ENCODE measurements around the gene BTG4. TPM values are rescaled to one million over a fixed set of nuclear protein-coding genes. Genes with fewer than 3 reads are reported as not detected.

Gene BTG4
- total and polyA plus RNA-seq, 2 of the 8 experiments (the other 6 are each of a cell fraction or from before 2014, with no cell fraction given): 0.06 TPM; not detected in 1

DNA sequence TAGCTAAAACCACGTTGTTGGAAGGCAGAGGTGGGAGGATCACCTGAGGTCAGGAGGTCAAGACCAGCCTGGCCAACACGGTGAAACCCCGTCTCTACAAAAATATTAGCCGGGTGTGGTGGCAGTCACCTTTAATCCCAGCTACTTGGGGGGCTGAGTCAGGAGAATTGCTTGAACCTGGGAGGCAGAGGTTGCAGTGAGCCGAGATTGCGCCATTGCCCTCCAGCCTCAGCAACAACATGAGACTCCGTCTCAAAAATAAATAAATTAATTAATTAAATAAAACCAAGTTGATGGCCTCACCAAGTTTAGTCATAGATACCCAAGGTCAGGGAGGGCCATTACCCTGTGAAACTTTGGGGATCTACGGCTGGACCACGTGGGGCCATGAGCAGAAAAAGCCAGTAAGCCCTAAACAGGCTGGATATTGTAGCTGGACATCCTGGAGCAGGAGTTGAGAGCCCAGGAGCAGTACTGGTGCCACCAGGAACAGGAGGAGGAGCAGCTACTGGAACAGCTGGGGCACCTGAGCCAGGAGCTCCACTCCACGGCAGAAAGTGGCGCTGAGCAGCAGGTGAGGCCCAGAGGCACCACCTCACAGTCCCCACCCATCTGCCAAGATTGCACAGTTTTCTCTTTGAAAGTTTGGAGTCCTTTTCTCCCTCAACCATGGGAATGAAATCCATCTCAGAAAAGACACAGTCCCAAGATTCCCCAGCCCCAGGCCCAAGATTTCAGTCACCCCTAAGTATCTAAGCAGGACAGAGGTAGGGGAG lies 50.5 kb downstream of the BTG4 start:
- Histone ChIP-seq H2BK20ac (ENCODE audit: low read length) (no peak overlapping the region), H4K91ac (replicated peaks; ENCODE audit: insufficient read length, low read length) (no peak overlapping the region), H3K23me2 (ENCODE audit: low read depth, low read length) (no peaks in the 10 kb centered on the region), H3K27ac (ENCODE audit: low read depth, low read length) (no peak overlapping the region), H3K79me1 (ENCODE audit: low read depth, low read length) (no peaks in the 10 kb centered on the region), H3K18ac (ENCODE audit: extremely low read depth, low read length) (no peak overlapping the region), H2BK5ac (ENCODE audit: low read depth, low read length) (no peak overlapping the region), H2BK15ac (ENCODE audit: low read length) (no peak overlapping the region), H2AK5ac (ENCODE audit: low read depth, low read length) (no peak overlapping the region), H3K23ac (ENCODE audit: insufficient read length) (no peak overlapping the region), H3K9me3 (ENCODE audit: insufficient read depth in 2 of 2, low read depth in 1 of 2, low read length in 1 of 2) (no peaks in the 10 kb centered on the region), H4K20me1 (replicated peaks in 1 of 2; ENCODE audit: control insufficient read depth in 1 of 2, insufficient read depth in 2 of 2, low read length in 2 of 2) (no peaks in the 10 kb centered on the region), H4K5ac (ENCODE audit: insufficient read length, low read depth, low read length) (no peak overlapping the region), H3K4ac (replicated peaks; ENCODE audit: insufficient read length, low read depth, low read length) (no peak overlapping the region), H3K56ac (replicated peaks; ENCODE audit: insufficient read length, low read depth, low read length) (no peak overlapping the region), H4K8ac (ENCODE audit: extremely low read depth, insufficient read depth, low read length) (no peak overlapping the region), H2BK120ac (replicated peaks; ENCODE audit: low read depth, low read length) (no peak overlapping the region), H3K27me3 (replicated peaks in 1 of 4; ENCODE audit: control insufficient read depth in 3 of 4, extremely low read depth in 1 of 4, insufficient read depth in 3 of 4, low read length in 3 of 4) (no peaks in the 10 kb centered on the region; a peak in 1 of 7 replicates), H3K9ac (replicated peaks in 1 of 4; ENCODE audit: extremely low read depth in 1 of 4, low read depth in 3 of 4, low read length in 3 of 4) (no peak overlapping the region), H3K4me2 (ENCODE audit: insufficient read depth in 1 of 2, low read depth in 2 of 2, low read length in 2 of 2) (no peak overlapping the region), H3K4me3 (ENCODE audit: extremely low read depth in 1 of 4, insufficient read depth in 2 of 4, low read depth in 3 of 4, low read length in 4 of 4) (no peak overlapping the region), H2BK12ac (ENCODE audit: low read depth, low read length) (no peak overlapping the region), H3K36me3 (ENCODE audit: control insufficient read depth in 2 of 4, insufficient read depth in 4 of 4, low read length in 3 of 4) (no peaks in the 10 kb centered on the region), H2AFZ (ENCODE audit: low read length) (no peak overlapping the region), H3K79me2 (ENCODE audit: control insufficient read depth in 1 of 2, insufficient read depth in 2 of 2, low read length in 2 of 2) (no peaks in the 10 kb centered on the region), H3K4me1 (replicated peaks in 1 of 4; ENCODE audit: control insufficient read depth in 3 of 4, insufficient read depth in 4 of 4, low read length in 3 of 4) (no peaks in the 10 kb centered on the region), H3K14ac (ENCODE audit: insufficient read length) (no peak overlapping the region)
- ChIA-PET POLR2A (ENCODE audit: partially characterized antibody) (interaction anchor here (0.8 kb wide), 1 partner anchor 161 kb away, joined by 3 read pairs; no protein-coding TSS in a partner anchor), CTCF (ENCODE audit: partially characterized antibody) (interaction anchor here (0.6 to 2.5 kb wide), 11 partner anchors 9 to 177 kb away, joined by 3 to 12 read pairs (median 3); no protein-coding TSS in a partner anchor)
- 96% methylated on average over 11 of the region's 11 CpGs; no CpG with 5 or more reads in 1 of the 2 experiments for WGBS, 2 experiments (ENCODE audit: extremely low coverage in 1 of 2, insufficient coverage in 1 of 2, insufficient read length in 1 of 2, insufficient replicate concordance in 2 of 2, low coverage in 1 of 2, low lambda C conversion rate in 2 of 2, missing lambda C conversion rate in 1 of 2)
- DNase-seq (ENCODE audit: low read depth in 1 of 2, low spot score in 2 of 2): no peak
- no peak for FAIRE-seq
- TF ChIP-seq, protein P1, sequence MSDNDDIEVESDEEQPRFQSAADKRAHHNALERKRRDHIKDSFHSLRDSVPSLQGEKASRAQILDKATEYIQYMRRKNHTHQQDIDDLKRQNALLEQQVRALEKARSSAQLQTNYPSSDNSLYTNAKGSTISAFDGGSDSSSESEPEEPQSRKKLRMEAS (IDR thresholded peaks at IDR 0.05): no peak
- no peak for TF ChIP-seq CBX8 (IDR thresholded peaks at IDR 0.05; ENCODE audit: borderline replicate concordance, low read depth, low read length)
- TF ChIP-seq, protein P2, sequence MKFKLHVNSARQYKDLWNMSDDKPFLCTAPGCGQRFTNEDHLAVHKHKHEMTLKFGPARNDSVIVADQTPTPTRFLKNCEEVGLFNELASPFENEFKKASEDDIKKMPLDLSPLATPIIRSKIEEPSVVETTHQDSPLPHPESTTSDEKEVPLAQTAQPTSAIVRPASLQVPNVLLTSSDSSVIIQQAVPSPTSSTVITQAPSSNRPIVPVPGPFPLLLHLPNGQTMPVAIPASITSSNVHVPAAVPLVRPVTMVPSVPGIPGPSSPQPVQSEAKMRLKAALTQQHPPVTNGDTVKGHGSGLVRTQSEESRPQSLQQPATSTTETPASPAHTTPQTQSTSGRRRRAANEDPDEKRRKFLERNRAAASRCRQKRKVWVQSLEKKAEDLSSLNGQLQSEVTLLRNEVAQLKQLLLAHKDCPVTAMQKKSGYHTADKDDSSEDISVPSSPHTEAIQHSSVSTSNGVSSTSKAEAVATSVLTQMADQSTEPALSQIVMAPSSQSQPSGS (IDR thresholded peaks at IDR 0.05; ENCODE audit: low read length): no peak
- no peak for TF ChIP-seq EGR1 (IDR thresholded peaks at IDR 0.05; ENCODE audit: borderline replicate concordance, low read depth, low read length)
- no peak for TF ChIP-seq JUND (IDR thresholded peaks at IDR 0.05; ENCODE audit: low read length)
- TF ChIP-seq EZH2 (IDR thresholded peaks at IDR 0.05; ENCODE audit: low read depth, low read length, severe bottlenecking): no peak
- TF ChIP-seq SP4 (IDR thresholded peaks at IDR 0.05; ENCODE audit: low read length): no peak
- TF ChIP-seq, protein P3, sequence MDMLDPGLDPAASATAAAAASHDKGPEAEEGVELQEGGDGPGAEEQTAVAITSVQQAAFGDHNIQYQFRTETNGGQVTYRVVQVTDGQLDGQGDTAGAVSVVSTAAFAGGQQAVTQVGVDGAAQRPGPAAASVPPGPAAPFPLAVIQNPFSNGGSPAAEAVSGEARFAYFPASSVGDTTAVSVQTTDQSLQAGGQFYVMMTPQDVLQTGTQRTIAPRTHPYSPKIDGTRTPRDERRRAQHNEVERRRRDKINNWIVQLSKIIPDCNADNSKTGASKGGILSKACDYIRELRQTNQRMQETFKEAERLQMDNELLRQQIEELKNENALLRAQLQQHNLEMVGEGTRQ (IDR thresholded peaks at IDR 0.05; ENCODE audit: low read length): no peak
- no peak for TF ChIP-seq JUN (IDR thresholded peaks at IDR 0.05; ENCODE audit: low read depth, low read length)
- no peak for TF ChIP-seq YY1 (IDR thresholded peaks at IDR 0.05; ENCODE audit: low read depth, low read length)

Measured in H1 (cell line).